Measurements from ENCODE around the gene IZUMO1.
"Not testable (repeated sequence)": the region's sequence is repeated elsewhere in the genome, so short reads cannot be mapped to it uniquely, and the experiment has no call there.

Gene IZUMO1

GRCh38 chr19:48746738-48747575, at the start of gene IZUMO1:
TSS of gene IZUMO1 (minus strand) at chr19:48746909. CDS start at chr19:48745859, 1,050 bp downstream.
- in situ Hi-C loops (cut with HindIII; ENCODE audit: low sequenced_read_pairs) = no loop called here

GRCh38 chr19:48795685-48796070, 49.0 kb upstream of the IZUMO1 start:
- in situ Hi-C loops (cut with HindIII; ENCODE audit: low sequenced_read_pairs) = loop anchor here (5.0 to 10.0 kb wide), 3 partner anchors 47 to 192 kb away; partner anchors contain the start of gene NTN5

GRCh38 chr19:48795055-48795684, 48.5 kb upstream of the IZUMO1 start:
- in situ Hi-C loops (cut with HindIII; ENCODE audit: low sequenced_read_pairs) = loop anchor here (5.0 to 10.0 kb wide), 3 partner anchors 47 to 192 kb away; partner anchors contain the start of gene NTN5

- in situ Hi-C loops (cut with HindIII; ENCODE audit: low sequenced_read_pairs) = loop anchor here (10.0 kb wide), 1 partner anchor 119 kb away; the partner anchor contains the start of gene NTN5
Observed at GRCh38 chr19:48794291-48794690, 47.6 kb upstream of the IZUMO1 start.

GRCh38 chr19:48793271-48793670, 46.6 kb upstream of the IZUMO1 start:
- in situ Hi-C loops (cut with HindIII; ENCODE audit: low sequenced_read_pairs) = loop anchor here (10.0 kb wide), 1 partner anchor 118 kb away; the partner anchor contains the start of gene NTN5

GRCh38 chr19:48787331-48787730, 40.6 kb upstream of the IZUMO1 start:
- in situ Hi-C loops (cut with HindIII; ENCODE audit: low sequenced_read_pairs) = not testable (repeated sequence)

- in situ Hi-C loops (cut with HindIII; ENCODE audit: low sequenced_read_pairs) = not testable (repeated sequence)
Observed at GRCh38 chr19:48786422-48786821, 39.7 kb upstream of the IZUMO1 start.

GRCh38 chr19:48784527-48784926, 37.8 kb upstream of the IZUMO1 start:
- in situ Hi-C loops (cut with HindIII; ENCODE audit: low sequenced_read_pairs) = no loop called here

- in situ Hi-C loops (cut with HindIII; ENCODE audit: low sequenced_read_pairs) = no loop called here
Observed at GRCh38 chr19:48780631-48781391, 34.1 kb upstream of the IZUMO1 start.

GRCh38 chr19:48779636-48780035, 32.9 kb upstream of the IZUMO1 start:
- in situ Hi-C loops (cut with HindIII; ENCODE audit: low sequenced_read_pairs) = no loop called here

- in situ Hi-C loops (cut with HindIII; ENCODE audit: low sequenced_read_pairs) = no loop called here
Observed at GRCh38 chr19:48777720-48778119, 31.0 kb upstream of the IZUMO1 start.

- in situ Hi-C loops (cut with HindIII; ENCODE audit: low sequenced_read_pairs) = no loop called here
Observed at GRCh38 chr19:48777139-48777538, 30.4 kb upstream of the IZUMO1 start.

GRCh38 chr19:48772503-48772953, 25.8 kb upstream of the IZUMO1 start:
- in situ Hi-C loops (cut with HindIII; ENCODE audit: low sequenced_read_pairs) = no loop called here

- in situ Hi-C loops (cut with HindIII; ENCODE audit: low sequenced_read_pairs) = no loop called here
Observed at GRCh38 chr19:48770734-48771472, 24.2 kb upstream of the IZUMO1 start.

GRCh38 chr19:48770266-48770665, 23.6 kb upstream of the IZUMO1 start:
- in situ Hi-C loops (cut with HindIII; ENCODE audit: low sequenced_read_pairs) = no loop called here

GRCh38 chr19:48768994-48769713, 22.4 kb upstream of the IZUMO1 start:
- in situ Hi-C loops (cut with HindIII; ENCODE audit: low sequenced_read_pairs) = no loop called here

- in situ Hi-C loops (cut with HindIII; ENCODE audit: low sequenced_read_pairs) = not testable (repeated sequence)
Observed at GRCh38 chr19:48768171-48768753, 21.6 kb upstream of the IZUMO1 start.

GRCh38 chr19:48765816-48766215, 19.1 kb upstream of the IZUMO1 start:
- in situ Hi-C loops (cut with HindIII; ENCODE audit: low sequenced_read_pairs) = not testable (repeated sequence)

- in situ Hi-C loops (cut with HindIII; ENCODE audit: low sequenced_read_pairs) = no loop called here
Observed at GRCh38 chr19:48760504-48761205, 13.9 kb upstream of the IZUMO1 start.

Measured in endothelial cell of hepatic sinusoid (primary cell).